HG03354 (cell line): Measurements from ENCODE around the gene PIP5K1B.

Source experiments
- ATAC-seq: cut with Tn5 transposase; IDR thresholded peaks from one replicate; pipeline ENCODE4 v1.9.1; 2021; ENCODE audit warnings: mild to moderate bottlenecking; ENCODE audit not compliant: unreplicated experiment, poor library complexity, severe bottlenecking

The PIP5K1B gene

GRCh38 chr9:68798423-68798822, 93.4 kb downstream of the PIP5K1B start:
- no peak for ATAC-seq

GRCh38 chr9:68800836-68801235, 95.8 kb downstream of the PIP5K1B start:
- ATAC-seq: no peak

- ATAC-seq: peak; percentile 92
Measured at GRCh38 chr9:68802525-68803015, 97.5 kb downstream of the PIP5K1B start.

- ATAC-seq: no peak
Measured at GRCh38 chr9:68804911-68805889, 100.2 kb downstream of the PIP5K1B start.

- ATAC-seq: no peak
Measured at GRCh38 chr9:68805890-68806517, 101.0 kb downstream of the PIP5K1B start.

GRCh38 chr9:68808338-68808890, 103.4 kb downstream of the PIP5K1B start:
- no peak for ATAC-seq

GRCh38 chr9:68817079-68817875, 112.2 kb downstream of the PIP5K1B start:
- ATAC-seq: no peak

- no peak for ATAC-seq
Measured at GRCh38 chr9:68819065-68819464, 114.0 kb downstream of the PIP5K1B start.

- ATAC-seq: no peak
Measured at GRCh38 chr9:68821911-68822310, 116.9 kb downstream of the PIP5K1B start.

GRCh38 chr9:68822596-68823165, 117.6 kb downstream of the PIP5K1B start:
- no peak for ATAC-seq

GRCh38 chr9:68825762-68826472, 120.9 kb downstream of the PIP5K1B start:
- ATAC-seq: no peak

- no peak for ATAC-seq
Measured at GRCh38 chr9:68827837-68828744, 123.1 kb downstream of the PIP5K1B start.

GRCh38 chr9:68832101-68832500, 127.1 kb downstream of the PIP5K1B start:
- no peak for ATAC-seq

- ATAC-seq: no peak
Measured at GRCh38 chr9:68832861-68833518, 128.0 kb downstream of the PIP5K1B start.

GRCh38 chr9:68834931-68835520, 130.0 kb downstream of the PIP5K1B start:
- ATAC-seq: no peak

GRCh38 chr9:68836788-68837187, 131.7 kb downstream of the PIP5K1B start:
- no peak for ATAC-seq

- ATAC-seq: no peak
Measured at GRCh38 chr9:68838245-68838644, 133.2 kb downstream of the PIP5K1B start.
